GM18951 (cell line): ENCODE data around the gene SPDYA.

Experiments used
- POLR2A ChIP-seq: IDR thresholded peaks from 4 replicates; pipeline ENCODE4 v1.6.1; 2011; ENCODE audit warnings: mild to moderate bottlenecking; ENCODE audit not compliant: insufficient read length, insufficient read depth; ENCODE audit errors: extremely low read depth
- in situ Hi-C: fragments of 300-500 bp; cut with MboI; formaldehyde crosslinking; loops from one replicate; pipeline ENCODE4 v1.12.0; 2022; ENCODE audit warnings: low sequenced_read_pairs, mixed read lengths, inconsistent platforms; ENCODE audit not compliant: unreplicated experiment

SPDYA gene

GRCh38 chr2:28796620-28797019 is 14.0 kb upstream of the SPDYA start:
- in situ Hi-C loops: no loop called here
- no peak for TF ChIP-seq POLR2A

- no peak for TF ChIP-seq POLR2A
- in situ Hi-C loops: no loop called here
These were observed 8.9 kb upstream of the SPDYA start for GRCh38 chr2:28801726-28802125.

GRCh38 chr2:28802975-28803429 is 7.6 kb upstream of the SPDYA start:
- in situ Hi-C loops: no loop called here
- no peak for TF ChIP-seq POLR2A

- in situ Hi-C loops: no loop called here
- no peak for TF ChIP-seq POLR2A
These were observed 707 bp upstream of the SPDYA start for GRCh38 chr2:28809927-28810326.

- TF ChIP-seq POLR2A: no peak
- in situ Hi-C loops: no loop called here
These were observed 7.4 kb downstream of the SPDYA start for GRCh38 chr2:28818053-28818452.

GRCh38 chr2:28821295-28821958 is 10.8 kb downstream of the SPDYA start:
- TF ChIP-seq POLR2A: no peak
- in situ Hi-C loops: no loop called here

- in situ Hi-C loops: no loop called here
- TF ChIP-seq POLR2A: no peak
These were observed 11.4 kb downstream of the SPDYA start for GRCh38 chr2:28822036-28822435.

GRCh38 chr2:28824207-28824606 is 13.6 kb downstream of the SPDYA start:
- in situ Hi-C loops: no loop called here
- TF ChIP-seq POLR2A: no peak

- no peak for TF ChIP-seq POLR2A
- in situ Hi-C loops: no loop called here
These were observed 14.2 kb downstream of the SPDYA start for GRCh38 chr2:28824870-28825269.

GRCh38 chr2:28828382-28828781 is 17.7 kb downstream of the SPDYA start:
- TF ChIP-seq POLR2A: no peak
- in situ Hi-C loops: no loop called here

- in situ Hi-C loops: no loop called here
- TF ChIP-seq POLR2A: no peak
These were observed 23.3 kb downstream of the SPDYA start for GRCh38 chr2:28833740-28834470.

GRCh38 chr2:28835781-28836180 is 25.1 kb downstream of the SPDYA start:
- in situ Hi-C loops: no loop called here
- no peak for TF ChIP-seq POLR2A

- in situ Hi-C loops: no loop called here
- TF ChIP-seq POLR2A: no peak
These were observed 28.3 kb downstream of the SPDYA start for GRCh38 chr2:28838971-28839370.

GRCh38 chr2:28842042-28842441 is 31.4 kb downstream of the SPDYA start:
- no peak for TF ChIP-seq POLR2A
- in situ Hi-C loops: no loop called here
